Measurements from ENCODE around the gene COL4A4.

DNA sequence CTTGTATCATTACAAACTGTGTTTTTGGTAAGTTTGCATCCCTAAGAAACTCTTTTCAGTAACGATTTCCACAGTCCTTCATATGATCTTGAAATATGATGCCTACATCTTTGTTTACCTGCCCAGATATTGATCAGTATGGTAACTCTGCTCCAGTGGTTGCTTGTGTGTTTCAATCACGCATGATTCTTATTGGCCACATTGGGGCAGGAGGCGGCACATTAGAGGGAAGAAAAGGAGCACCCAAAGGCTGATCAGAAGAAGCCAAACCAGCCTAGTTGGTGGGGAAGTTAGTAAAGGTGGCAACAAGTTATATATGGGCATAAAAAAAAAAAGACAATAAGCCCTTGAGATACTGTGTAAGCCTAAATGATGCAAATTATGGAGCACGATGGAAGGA, 169.2 kb downstream of the COL4A4 start:
- TF ChIP-seq ZNF138 (tag by site-specific recombination; IDR thresholded peaks at IDR 0.05; ENCODE audit: borderline replicate concordance) (no peak), HOXA7 (CRISPR knock-in tag; IDR thresholded peaks at IDR 0.05; ENCODE audit: borderline replicate concordance) (no peak)

Data from HEK293 (cell line).